RWPE2 (cell line): ENCODE results near the gene ASAP3.
A peak's percentile ranks its signal among the peaks of the same experiment; 100 is the strongest.

ENCODE experiments used
- ATAC-seq: fragments of 200-7000 bp; cut with Tn5 transposase; 3 replicates; pipeline ENCODE4 v1.9.1; 2021; ENCODE audit warnings: low read depth
- DNase-seq: peaks from one replicate; pipeline ENCODE4 v3.0.0-alpha.2; 2020; ENCODE audit warnings: low spot score
- H3K27ac ChIP-seq: fragments of 450-650 bp; 2 replicates; pipeline ENCODE4 v1.5.1; 2017; ENCODE audit warnings: mild to moderate bottlenecking; ENCODE audit not compliant: poor library complexity, severe bottlenecking
- H3K27me3 ChIP-seq: fragments of 250-450 bp; sonication (Bioruptor Pico); 2 replicates; pipeline ENCODE4 v1.5.1; 2021; ENCODE audit warnings: mild to moderate bottlenecking, moderate library complexity; ENCODE audit not compliant: insufficient read depth, poor library complexity, severe bottlenecking
- H3K36me3 ChIP-seq: fragments of 250-450 bp; sonication (Bioruptor Pico); 2 replicates; pipeline ENCODE4 v1.5.1; 2020; ENCODE audit warnings: low read depth, mild to moderate bottlenecking, moderate library complexity
- H3K4me1 ChIP-seq: fragments of 250-450 bp; sonication (Bioruptor Pico); 2 replicates; pipeline ENCODE4 v1.5.1; 2021; ENCODE audit warnings: mild to moderate bottlenecking, moderate library complexity; ENCODE audit not compliant: insufficient read depth, poor library complexity, severe bottlenecking
- H3K4me3 ChIP-seq: fragments of 250-450 bp; sonication (Bioruptor Pico); 2 replicates; pipeline ENCODE4 v1.5.1; 2021; ENCODE audit warnings: mild to moderate bottlenecking, moderate library complexity; ENCODE audit not compliant: severe bottlenecking
- H3K9me3 ChIP-seq: fragments of 250-450 bp; sonication (Bioruptor Pico); 2 replicates; pipeline ENCODE4 v1.5.1; 2021; ENCODE audit warnings: mild to moderate bottlenecking, moderate library complexity; ENCODE audit not compliant: severe bottlenecking
- CTCF ChIP-seq: fragments of 450-650 bp; IDR thresholded peaks from one replicate; pipeline ENCODE4 v1.5.1; 2017; ENCODE audit warnings: mild to moderate bottlenecking, moderate library complexity; ENCODE audit not compliant: poor library complexity, severe bottlenecking

ASAP3 gene

GRCh38 chr1:23483321-23484252 is at the start of gene ASAP3:
Gene ASAP3, minus strand, starts transcription at chr1:23484179. Its CDS starts 46 bp downstream, at chr1:23484133.
- H3K4me3 ChIP-seq: peak within 1 kb of the TSS; percentile 79
- ATAC-seq (peak; percentile 2; the same call in 1 of the 3 replicates), DNase-seq (no peak)
- H3K27me3 ChIP-seq: no peaks in the 10 kb centered on the region
- TF ChIP-seq CTCF: peak; percentile 23
- no peaks in the 10 kb centered on the region for H3K36me3 ChIP-seq
- H3K27ac ChIP-seq: peak within 1 kb of the TSS; percentile 48
- peaks cover 23% of the 10 kb centered on the region for H3K4me1 ChIP-seq
- H3K9me3 ChIP-seq: no peaks in the 10 kb centered on the region

GRCh38 chr1:23533246-23534023 is 49.5 kb upstream of the ASAP3 start:
- Histone ChIP-seq H3K27ac (no peak overlapping the region), H3K9me3 (no peaks in the 10 kb centered on the region), H3K36me3 (no peaks in the 10 kb centered on the region), H3K4me1 (peaks cover 3% of the 10 kb centered on the region), H3K27me3 (no peaks in the 10 kb centered on the region), H3K4me3 (no peak overlapping the region)
- DNase-seq (no peak), ATAC-seq (no peak)
- TF ChIP-seq CTCF: no peak

- peaks cover 10% of the 10 kb centered on the region for H3K4me1 ChIP-seq
- H3K27me3 ChIP-seq: no peaks in the 10 kb centered on the region
- ATAC-seq (no peak), DNase-seq (no peak)
- peak overlapping the region; percentile 56 for H3K4me3 ChIP-seq
- H3K27ac ChIP-seq: no peak overlapping the region
- no peak for TF ChIP-seq CTCF
- H3K36me3 ChIP-seq: no peaks in the 10 kb centered on the region
- no peaks in the 10 kb centered on the region for H3K9me3 ChIP-seq
Measured at GRCh38 chr1:23531562-23532094, 47.6 kb upstream of the ASAP3 start.

- peaks cover 10% of the 10 kb centered on the region for H3K4me1 ChIP-seq
- H3K36me3 ChIP-seq: no peaks in the 10 kb centered on the region
- H3K27ac ChIP-seq: no peak within 1 kb of the TSS
- DNase-seq: peak; percentile 85
- H3K4me3 ChIP-seq: peak within 1 kb of the TSS; percentile 56
- H3K27me3 ChIP-seq: no peaks in the 10 kb centered on the region
- TF ChIP-seq CTCF: peak; percentile 4
- ATAC-seq: peak; percentile 57
- no peaks in the 10 kb centered on the region for H3K9me3 ChIP-seq
Measured at GRCh38 chr1:23530747-23531561, 47.0 kb upstream of the ASAP3 start, which contains the start of gene E2F2. Gene E2F2, minus strand, starts transcription at chr1:23531233. Its CDS starts 440 bp downstream, at chr1:23530793.
